ENCODE results near the gene UBN1. TPM values are rescaled to one million over a fixed set of nuclear protein-coding genes. Genes with fewer than 3 reads are reported as not detected.

Gene UBN1
- total and polyA plus RNA-seq, 10 of the 15 experiments (the other 5 are each of a cell fraction or from before 2014, with no cell fraction given), result 2.1 to 32.5 (median 13.9) TPM

DNA sequence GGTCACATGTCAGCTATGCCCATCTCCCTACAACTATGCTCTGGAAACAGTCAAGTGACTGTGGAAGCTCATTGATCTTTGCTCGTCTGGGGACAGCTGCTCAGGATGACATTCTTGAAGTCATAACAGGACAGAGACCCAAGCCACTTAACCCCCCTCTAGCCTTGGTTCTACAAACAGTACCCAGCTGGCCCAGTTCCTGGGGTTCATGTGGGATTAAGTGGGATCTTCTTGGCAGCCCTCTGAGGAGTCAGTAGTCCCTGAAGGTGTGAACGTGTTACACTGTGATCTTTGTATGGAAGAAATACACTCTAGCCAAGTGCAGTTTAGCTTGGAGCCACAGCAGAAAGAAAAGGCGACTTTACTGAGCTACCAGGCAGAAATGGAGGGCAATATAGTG, 25.8 kb downstream of the UBN1 start:
- ChIA-PET POLR2A (no interaction called here), SMC1A (ENCODE audit: uncharacterized antibody, unreplicated experiment) (no interaction called here), RAD21 (ENCODE audit: unreplicated experiment) (no interaction called here), CTCF (no interaction called here)
- no peak for ATAC-seq
- no peak for FAIRE-seq
- Histone ChIP-seq H3K79me2 (ENCODE audit: control insufficient read depth, insufficient read depth, low read length) (no peaks in the 10 kb centered on the region), H4K20me1 (ENCODE audit: control insufficient read depth, insufficient read depth) (no peaks in the 10 kb centered on the region), H3K27ac (ENCODE audit: control insufficient read depth, insufficient read depth) (no peak overlapping the region), H3K4me1 (ENCODE audit: control insufficient read depth, insufficient read depth, low read length) (no peaks in the 10 kb centered on the region), H3K4me2 (ENCODE audit: control insufficient read depth, insufficient read depth) (no peak overlapping the region), H3K4me3 (no peak overlapping the region), H2AFZ (ENCODE audit: control insufficient read depth, low read depth, low read length) (no peak overlapping the region), H3K9ac (ENCODE audit: control insufficient read depth, insufficient read depth, low read length) (no peak overlapping the region), H3K36me3 (ENCODE audit: control insufficient read depth in 2 of 2, insufficient read depth in 2 of 2, low read length in 1 of 2) (peaks cover 45 to 59% of the 10 kb centered on the region in 2 experiments), H3K9me3 (replicated peaks; ENCODE audit: control insufficient read depth, insufficient read depth, low read length) (no peaks in the 10 kb centered on the region), H3K27me3 (replicated peaks in 1 of 2; ENCODE audit: control insufficient read depth in 2 of 2, insufficient read depth in 2 of 2, low read length in 1 of 2) (no peaks in the 10 kb centered on the region)
- BruUV-seq (replicated peaks), result no TSS peak
- WGBS (ENCODE audit: insufficient coverage, insufficient replicate concordance, low lambda C conversion rate, missing lambda C conversion rate), result 94% methylated on average over 3 of the region's 3 CpGs
- in situ Hi-C loops (cut with MboI), result no loop called here
- no peak for DNase-seq (ENCODE audit: low read depth, low spot score)
- TF ChIP-seq WRNIP1 (IDR thresholded peaks at IDR 0.05; ENCODE audit: borderline replicate concordance, low read depth, low read length) (no peak), NBN (IDR thresholded peaks at IDR 0.05) (no peak), SIN3A (IDR thresholded peaks at IDR 0.05; ENCODE audit: low read depth, low read length) (no peak), TAF1 (IDR thresholded peaks at IDR 0.05; ENCODE audit: borderline replicate concordance, low read depth, low read length) (no peak)
- intact Hi-C loops (cut with micrococcal nuclease; ENCODE audit: unreplicated experiment), result no loop called here

DNA sequence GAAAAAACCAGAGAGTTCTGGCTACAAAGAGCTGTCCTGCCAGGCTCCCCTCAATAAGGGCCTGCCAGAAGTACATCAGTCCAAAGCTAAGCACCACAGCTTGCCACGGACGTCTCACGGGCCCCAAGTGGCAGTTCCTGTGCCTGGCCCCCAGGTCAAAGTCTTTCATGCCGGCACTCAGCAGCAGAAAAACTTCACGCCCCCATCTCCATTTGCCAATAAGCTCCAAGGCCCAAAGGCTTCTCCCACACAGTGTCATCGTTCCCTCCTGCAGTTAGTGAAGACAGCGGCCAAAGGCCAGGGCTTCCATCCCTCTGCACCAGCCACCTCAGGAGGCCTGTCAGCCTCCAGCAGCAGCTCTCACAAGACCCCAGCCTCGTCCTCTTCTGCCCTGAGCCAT, 27.4 kb downstream of the UBN1 start:
- Histone ChIP-seq H3K36me3 (ENCODE audit: control insufficient read depth in 2 of 2, insufficient read depth in 2 of 2, low read length in 1 of 2) (peaks cover 42 to 56% of the 10 kb centered on the region in 2 experiments), H3K9me3 (replicated peaks; ENCODE audit: control insufficient read depth, insufficient read depth, low read length) (no peaks in the 10 kb centered on the region), H4K20me1 (ENCODE audit: control insufficient read depth, insufficient read depth) (no peaks in the 10 kb centered on the region), H3K79me2 (ENCODE audit: control insufficient read depth, insufficient read depth, low read length) (no peaks in the 10 kb centered on the region), H3K4me2 (ENCODE audit: control insufficient read depth, insufficient read depth) (no peak overlapping the region), H3K27me3 (replicated peaks in 1 of 2; ENCODE audit: control insufficient read depth in 2 of 2, insufficient read depth in 2 of 2, low read length in 1 of 2) (no peaks in the 10 kb centered on the region), H3K27ac (ENCODE audit: control insufficient read depth, insufficient read depth) (no peak overlapping the region), H3K4me1 (ENCODE audit: control insufficient read depth, insufficient read depth, low read length) (no peaks in the 10 kb centered on the region), H3K4me3 (no peak overlapping the region), H2AFZ (ENCODE audit: control insufficient read depth, low read depth, low read length) (no peak overlapping the region), H3K9ac (ENCODE audit: control insufficient read depth, insufficient read depth, low read length) (no peak overlapping the region)
- TF ChIP-seq SRF (IDR thresholded peaks at IDR 0.05; ENCODE audit: low read depth in 2 of 2, low read length in 2 of 2), result no peak
- TF ChIP-seq HCFC1 (IDR thresholded peaks at IDR 0.05; ENCODE audit: low read length), result no peak
- no peak for TF ChIP-seq CREM (IDR thresholded peaks at IDR 0.05; ENCODE audit: low read depth)
- TF ChIP-seq SMARCA5 (IDR thresholded peaks at IDR 0.05), result no peak
- TF ChIP-seq, protein P1, sequence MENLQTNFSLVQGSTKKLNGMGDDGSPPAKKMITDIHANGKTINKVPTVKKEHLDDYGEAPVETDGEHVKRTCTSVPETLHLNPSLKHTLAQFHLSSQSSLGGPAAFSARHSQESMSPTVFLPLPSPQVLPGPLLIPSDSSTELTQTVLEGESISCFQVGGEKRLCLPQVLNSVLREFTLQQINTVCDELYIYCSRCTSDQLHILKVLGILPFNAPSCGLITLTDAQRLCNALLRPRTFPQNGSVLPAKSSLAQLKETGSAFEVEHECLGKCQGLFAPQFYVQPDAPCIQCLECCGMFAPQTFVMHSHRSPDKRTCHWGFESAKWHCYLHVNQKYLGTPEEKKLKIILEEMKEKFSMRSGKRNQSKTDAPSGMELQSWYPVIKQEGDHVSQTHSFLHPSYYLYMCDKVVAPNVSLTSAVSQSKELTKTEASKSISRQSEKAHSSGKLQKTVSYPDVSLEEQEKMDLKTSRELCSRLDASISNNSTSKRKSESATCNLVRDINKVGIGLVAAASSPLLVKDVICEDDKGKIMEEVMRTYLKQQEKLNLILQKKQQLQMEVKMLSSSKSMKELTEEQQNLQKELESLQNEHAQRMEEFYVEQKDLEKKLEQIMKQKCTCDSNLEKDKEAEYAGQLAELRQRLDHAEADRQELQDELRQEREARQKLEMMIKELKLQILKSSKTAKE (IDR thresholded peaks at IDR 0.05; ENCODE audit: low read depth, poor library complexity, severe bottlenecking), result no peak
- no peak for TF ChIP-seq MYB (IDR thresholded peaks at IDR 0.05; ENCODE audit: borderline replicate concordance, low read depth, low read length)
- TF ChIP-seq TAF1 (IDR thresholded peaks at IDR 0.05; ENCODE audit: borderline replicate concordance, low read depth, low read length), result no peak
- no peak for TF ChIP-seq EP300 (IDR thresholded peaks at IDR 0.05; ENCODE audit: borderline replicate concordance in 1 of 2, control insufficient read depth in 1 of 2, low read depth in 2 of 2, low read length in 2 of 2)
- no peak for TF ChIP-seq TCF7 (IDR thresholded peaks at IDR 0.05; ENCODE audit: borderline replicate concordance)
- in situ Hi-C loops (cut with MboI), result no loop called here
- WGBS (ENCODE audit: insufficient coverage, insufficient replicate concordance, low lambda C conversion rate, missing lambda C conversion rate), result 91% methylated on average over 8 of the region's 8 CpGs
- TSS peak; percentile 56 for BruUV-seq (replicated peaks)
- POLR2A ChIA-PET, result no interaction called here
- FAIRE-seq (no peak), DNase-seq (ENCODE audit: low read depth, low spot score) (no peak), ATAC-seq (no peak)
- intact Hi-C loops (cut with micrococcal nuclease; ENCODE audit: unreplicated experiment), result no loop called here
- RAD21 ChIA-PET (ENCODE audit: unreplicated experiment), result no interaction called here
- CTCF ChIA-PET, result interaction anchor here (0.6 kb wide), 1 partner anchor 127 kb away, joined by 3 read pairs; no protein-coding TSS in a partner anchor
- SMC1A ChIA-PET (ENCODE audit: uncharacterized antibody, unreplicated experiment), result no interaction called here
